Lung (tissue), 12 donors: Measurements from ENCODE around the gene NFE2L2. TPM values are rescaled to one million over a fixed set of nuclear protein-coding genes. Genes with fewer than 3 reads are reported as not detected.

Experiments
- ATAC-seq: fragments of 200-7000 bp; cut with Tn5 transposase; one replicate; pipeline ENCODE4 v1.9.1; 2020; ENCODE audit warnings: moderate number of reproducible peaks; ENCODE audit not compliant: insufficient read depth, low FRiP score
- DNase-seq, 3 donors: peaks; one replicate each; pipeline ENCODE4 v3.0.0-alpha.2; 2013 to 2017
- H3K27ac ChIP-seq, 2 donors: one replicate each; pipeline ENCODE4 v1.5.1; 2013; ENCODE audit warnings: mild to moderate bottlenecking in 2 of 2, moderate library complexity in 2 of 2, control low read depth in 1 of 2, inconsistent platforms in 1 of 2, low read depth in 1 of 2, low read length in 1 of 2
- H3K27me3 ChIP-seq, 3 donors: one replicate each; pipeline ENCODE4 v1.5.1; 2013; ENCODE audit warnings: low read length in 2 of 3; ENCODE audit not compliant: control insufficient read depth in 3 of 3, insufficient read depth in 3 of 3
- H3K36me3 ChIP-seq, 4 donors: one replicate each; pipeline ENCODE4 v1.5.1; 2013; ENCODE audit warnings: low read length in 4 of 4, mild to moderate bottlenecking in 1 of 4, moderate library complexity in 1 of 4; ENCODE audit not compliant: control insufficient read depth in 4 of 4, insufficient read depth in 4 of 4
- H3K4me1 ChIP-seq, 5 donors: one replicate each; pipeline ENCODE4 v1.5.1; 2013; ENCODE audit warnings: low read length in 5 of 5, mild to moderate bottlenecking in 2 of 5, moderate library complexity in 1 of 5; ENCODE audit not compliant: control insufficient read depth in 5 of 5, insufficient read depth in 5 of 5
- H3K4me3 ChIP-seq: one replicate; pipeline ENCODE4 v1.5.1; 2013; ENCODE audit warnings: mild to moderate bottlenecking, control low read depth, moderate library complexity
- H3K9ac ChIP-seq, 2 donors: one replicate each; pipeline ENCODE4 v1.5.1; 2013; ENCODE audit warnings: low read length in 2 of 2, control low read depth in 1 of 2; ENCODE audit not compliant: insufficient read depth in 1 of 2
- H3K9me3 ChIP-seq, 4 donors: one replicate each; pipeline ENCODE4 v1.5.1; 2013; ENCODE audit warnings: low read length in 3 of 4, mild to moderate bottlenecking in 1 of 4, moderate library complexity in 1 of 4; ENCODE audit not compliant: control insufficient read depth in 4 of 4, insufficient read depth in 3 of 4
- WGBS, 2 donors: extraction: QIAGEN DNeasy Blood & Tissue Kit; methylation state at CpG; one replicate each; pipeline ENCODE4 v1.1.7; 2013; 5-methylcytosine and 5-hydroxymethylcytosine counted together
- polyA plus RNA-seq, 2 donors: library from polyadenylated mRNA; stranded (reverse); fragments of 200-250 nt; gene quantifications; one replicate each; pipeline ENCODE4 v1.2.1, GENCODE V29; 2013
- total RNA-seq, 2 donors: library from RNA; depleted of rRNA in 1 of 2; stranded (reverse); fragments of >200 nt in 1 of 2; gene quantifications; one replicate each; pipeline ENCODE4 v1.2.1, GENCODE V29; 2014 to 2021
- TF ChIP-seq, protein P1 (sequence below): IDR thresholded peaks from 2 replicates; pipeline ENCODE4 v1.5.1; 2012; ENCODE audit warnings: mild to moderate bottlenecking; ENCODE audit errors: control extremely low read depth, extremely low read depth
- donor health status: control.
- donor health status: control.
- donor health status: Bipolar disorder and iron deficiency.
- donor health status: healthy.
- donor health status: DM: yes; HTN: yes; CAD: no.

Gene NFE2L2
- total and polyA plus RNA-seq, 4 donors, result 45.5 to 145 (median 80.6) TPM

GRCh38 chr2:177291701-177292100 lies 27.2 kb upstream of the NFE2L2 start:
- TF ChIP-seq, protein P1, sequence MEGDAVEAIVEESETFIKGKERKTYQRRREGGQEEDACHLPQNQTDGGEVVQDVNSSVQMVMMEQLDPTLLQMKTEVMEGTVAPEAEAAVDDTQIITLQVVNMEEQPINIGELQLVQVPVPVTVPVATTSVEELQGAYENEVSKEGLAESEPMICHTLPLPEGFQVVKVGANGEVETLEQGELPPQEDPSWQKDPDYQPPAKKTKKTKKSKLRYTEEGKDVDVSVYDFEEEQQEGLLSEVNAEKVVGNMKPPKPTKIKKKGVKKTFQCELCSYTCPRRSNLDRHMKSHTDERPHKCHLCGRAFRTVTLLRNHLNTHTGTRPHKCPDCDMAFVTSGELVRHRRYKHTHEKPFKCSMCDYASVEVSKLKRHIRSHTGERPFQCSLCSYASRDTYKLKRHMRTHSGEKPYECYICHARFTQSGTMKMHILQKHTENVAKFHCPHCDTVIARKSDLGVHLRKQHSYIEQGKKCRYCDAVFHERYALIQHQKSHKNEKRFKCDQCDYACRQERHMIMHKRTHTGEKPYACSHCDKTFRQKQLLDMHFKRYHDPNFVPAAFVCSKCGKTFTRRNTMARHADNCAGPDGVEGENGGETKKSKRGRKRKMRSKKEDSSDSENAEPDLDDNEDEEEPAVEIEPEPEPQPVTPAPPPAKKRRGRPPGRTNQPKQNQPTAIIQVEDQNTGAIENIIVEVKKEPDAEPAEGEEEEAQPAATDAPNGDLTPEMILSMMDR, result no peak
- Histone ChIP-seq H3K9me3 (no peaks in the 10 kb centered on the region), H3K4me3 (no peak overlapping the region), H3K27me3 (no peaks in the 10 kb centered on the region), H3K27ac (no peak overlapping the region), H3K36me3 (no peaks in the 10 kb centered on the region), H3K9ac (no peak overlapping the region), H3K4me1 (peaks cover 0 to 10% (median 0%) of the 10 kb centered on the region in 5 donors)
- 92 to 95% methylated on average over 4 of the region's 4 CpGs for WGBS, 2 donors
- ATAC-seq, result no peak
- DNase-seq, result no peak

GRCh38 chr2:177289824-177290628 lies 25.5 kb upstream of the NFE2L2 start:
- no peaks in the 10 kb centered on the region for H3K9me3 ChIP-seq
- H3K4me1 ChIP-seq, result peaks cover 0 to 16% (median 0%) of the 10 kb centered on the region in 5 donors
- no peaks in the 10 kb centered on the region for H3K36me3 ChIP-seq
- no peak overlapping the region for H3K9ac ChIP-seq
- no peak overlapping the region for H3K27ac ChIP-seq
- TF ChIP-seq, protein P1, result no peak
- DNase-seq (no peak), ATAC-seq (no peak)
- WGBS, 2 donors, result 58 to 65% methylated on average over 9 of the region's 9 CpGs
- no peaks in the 10 kb centered on the region for H3K27me3 ChIP-seq
- no peak overlapping the region for H3K4me3 ChIP-seq

GRCh38 chr2:177287814-177288213 lies 23.3 kb upstream of the NFE2L2 start:
- no peaks in the 10 kb centered on the region for H3K9me3 ChIP-seq
- TF ChIP-seq, protein P1, result no peak
- H3K4me1 ChIP-seq, result peaks cover 0 to 30% (median 4%) of the 10 kb centered on the region in 5 donors

More at GRCh38 chr2:177287814-177288213, 23.3 kb upstream of the NFE2L2 start:
- WGBS, 2 donors, result 97% methylated on average over 1 of the region's 1 CpG
- Histone ChIP-seq H3K36me3 (no peaks in the 10 kb centered on the region), H3K27ac (no peak overlapping the region), H3K4me3 (no peak overlapping the region), H3K9ac (no peak overlapping the region), H3K27me3 (no peaks in the 10 kb centered on the region)
- no peak for DNase-seq
- no peak for ATAC-seq
